WERI-Rb-1 (cell line): ENCODE measurements around the gene ATXN7L1.

ENCODE experiments used
- DNase-seq: peaks from one replicate; pipeline ENCODE4 v3.0.0-alpha.2; 2020
- H3K27ac ChIP-seq: fragments of 250-450 bp; sonication (Bioruptor Pico); 2 replicates; pipeline ENCODE4 v1.5.1; 2020; ENCODE audit warnings: mild to moderate bottlenecking, moderate library complexity
- H3K27me3 ChIP-seq: fragments of 250-450 bp; sonication (Bioruptor Pico); 2 replicates; pipeline ENCODE4 v1.5.1; 2021; ENCODE audit warnings: mild to moderate bottlenecking, low read depth, moderate library complexity; ENCODE audit not compliant: insufficient read depth, severe bottlenecking
- H3K36me3 ChIP-seq: fragments of 250-450 bp; sonication (Bioruptor Pico); 2 replicates; pipeline ENCODE4 v1.5.1; 2020; ENCODE audit warnings: mild to moderate bottlenecking, moderate library complexity
- H3K4me3 ChIP-seq: 2 replicates; pipeline ENCODE4 v1.5.1; 2011; ENCODE audit warnings: low read depth, mild to moderate bottlenecking, control low read depth, low read length
- H3K9me3 ChIP-seq: fragments of 250-450 bp; sonication (Bioruptor Pico); 2 replicates; pipeline ENCODE4 v1.5.1; 2021; ENCODE audit warnings: mild to moderate bottlenecking, moderate library complexity; ENCODE audit not compliant: severe bottlenecking
- CTCF ChIP-seq: IDR thresholded peaks from 2 replicates; pipeline ENCODE4 v1.5.1; 2011; ENCODE audit warnings: low read depth, mild to moderate bottlenecking, control low read depth, inconsistent platforms, low read length

The ATXN7L1 gene

DNA sequence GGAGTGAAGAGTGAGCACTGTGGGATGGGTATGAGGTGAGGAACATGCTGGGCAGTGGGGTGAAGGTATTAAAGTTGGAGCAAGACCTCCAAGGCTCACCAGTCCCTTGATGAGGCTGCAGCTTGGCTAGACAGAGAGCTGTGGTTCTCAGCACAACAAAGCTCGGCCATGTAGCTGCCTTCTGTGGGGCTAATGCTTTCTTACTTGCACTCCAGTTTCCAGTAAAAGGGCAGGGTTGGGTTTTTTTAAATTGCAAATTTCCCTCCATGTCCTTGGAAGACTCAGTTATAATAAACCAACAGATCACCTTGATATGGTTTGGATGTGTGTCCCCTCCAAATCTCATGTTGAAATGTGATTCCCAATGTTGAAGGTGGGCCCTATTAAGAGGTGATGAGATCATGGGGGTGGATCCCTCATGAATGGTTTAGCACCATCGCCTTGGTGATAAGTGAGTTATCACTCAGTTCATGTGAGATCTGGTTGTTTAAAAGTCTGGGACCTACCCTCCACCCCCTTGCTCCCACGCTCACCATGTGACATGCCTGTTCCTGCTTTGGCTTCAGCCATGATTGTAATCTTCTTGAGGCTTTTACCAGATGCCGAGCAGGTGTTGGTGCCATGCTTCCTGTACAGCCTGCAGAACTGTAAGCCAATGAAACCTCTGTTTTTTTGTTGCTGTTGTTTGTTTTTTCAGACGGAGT lies 55.9 kb downstream of the ATXN7L1 start:
- no peaks in the 10 kb centered on the region for H3K27me3 ChIP-seq
- no peak for DNase-seq
- TF ChIP-seq CTCF: no peak
- no peak overlapping the region for H3K4me3 ChIP-seq
- no peak overlapping the region for H3K27ac ChIP-seq
- H3K9me3 ChIP-seq: no peaks in the 10 kb centered on the region
- H3K36me3 ChIP-seq: no peaks in the 10 kb centered on the region

- no peak for TF ChIP-seq CTCF
- no peak for DNase-seq
- no peak overlapping the region for H3K27ac ChIP-seq
- H3K4me3 ChIP-seq: no peak overlapping the region
- H3K9me3 ChIP-seq: no peaks in the 10 kb centered on the region
- no peaks in the 10 kb centered on the region for H3K36me3 ChIP-seq
- no peaks in the 10 kb centered on the region for H3K27me3 ChIP-seq
These were observed 56.8 kb downstream of the ATXN7L1 start for GRCh38 chr7:105819559-105819958.

GRCh38 chr7:105816954-105817615 lies 59.3 kb downstream of the ATXN7L1 start:
- DNase-seq: no peak

GRCh38 chr7:105816266-105816843 lies 60.0 kb downstream of the ATXN7L1 start:
- no peak for TF ChIP-seq CTCF
- Histone ChIP-seq H3K27ac (no peak overlapping the region), H3K9me3 (no peaks in the 10 kb centered on the region), H3K36me3 (no peaks in the 10 kb centered on the region), H3K27me3 (no peaks in the 10 kb centered on the region), H3K4me3 (no peak overlapping the region)
- no peak for DNase-seq

More at GRCh38 chr7:105816954-105817615, 59.3 kb downstream of the ATXN7L1 start:
- H3K4me3 ChIP-seq: no peak overlapping the region
- H3K9me3 ChIP-seq: no peaks in the 10 kb centered on the region
- no peak overlapping the region for H3K27ac ChIP-seq
- no peak for TF ChIP-seq CTCF
- H3K36me3 ChIP-seq: no peaks in the 10 kb centered on the region
- no peaks in the 10 kb centered on the region for H3K27me3 ChIP-seq

- no peak overlapping the region for H3K27ac ChIP-seq
- H3K27me3 ChIP-seq: no peaks in the 10 kb centered on the region
- no peak for DNase-seq
- no peak for TF ChIP-seq CTCF
- H3K36me3 ChIP-seq: no peaks in the 10 kb centered on the region
- no peak overlapping the region for H3K4me3 ChIP-seq
- no peaks in the 10 kb centered on the region for H3K9me3 ChIP-seq
These were observed 60.8 kb downstream of the ATXN7L1 start for GRCh38 chr7:105815576-105815975.
